CD4-positive, CD25-positive, alpha-beta regulatory T cell (primary cell): ENCODE measurements around the gene DMD. TPM values are rescaled to one million over a fixed set of nuclear protein-coding genes. Genes with fewer than 3 reads are reported as not detected.

ENCODE experiments used
- ATAC-seq, 2 donors: fragments of 150-1000 bp; cut with Tn5 transposase; one replicate each; pipeline ENCODE4 v1.10.0; 2021; ENCODE audit warnings: low read depth in 2 of 2, moderate number of reproducible peaks in 2 of 2, moderate library complexity in 1 of 2
- DNase-seq, 3 donors: peaks; one replicate each; pipeline versions ENCODE4 v3.0.0 to v3.0.0-alpha.2; 2012 to 2022; ENCODE audit warnings: mixed read lengths in 1 of 3
- H3K27ac ChIP-seq: one replicate; pipeline ENCODE4 v1.7.0; 2013; ENCODE audit warnings: mild to moderate bottlenecking, low read length; ENCODE audit not compliant: insufficient read depth, poor library complexity, severe bottlenecking
- H3K27me3 ChIP-seq: one replicate; pipeline ENCODE4 v1.7.0; 2013; ENCODE audit warnings: low read length; ENCODE audit not compliant: control insufficient read depth, insufficient read depth
- H3K36me3 ChIP-seq: one replicate; pipeline ENCODE4 v1.7.0; 2013; ENCODE audit warnings: mild to moderate bottlenecking, low read length, moderate library complexity; ENCODE audit not compliant: control insufficient read depth, insufficient read depth
- H3K4me1 ChIP-seq: 2 replicates; pipeline ENCODE4 v1.7.0; 2013; ENCODE audit warnings: mild to moderate bottlenecking, low read length; ENCODE audit not compliant: insufficient read depth, control insufficient read depth, poor library complexity, severe bottlenecking
- H3K4me3 ChIP-seq: one replicate; pipeline ENCODE4 v1.7.0; 2013; ENCODE audit warnings: low read depth, mild to moderate bottlenecking, low read length, moderate library complexity
- H3K9me3 ChIP-seq, 2 experiments: 1 replicate in 1 of 2; 2 replicates in 1 of 2; pipeline ENCODE4 v1.7.0; 2013; ENCODE audit warnings: low read length in 2 of 2, mild to moderate bottlenecking in 1 of 2, moderate library complexity in 1 of 2; ENCODE audit not compliant: control insufficient read depth in 2 of 2
- H3K27ac Mint-ChIP-seq, 3 donors: one replicate each; pipeline ENCODE4 v1.8.0; 2020 to 2022; ENCODE audit warnings: mild to moderate bottlenecking in 3 of 3, mixed read lengths in 3 of 3, moderate library complexity in 2 of 3
- H3K27me3 Mint-ChIP-seq: one replicate; pipeline ENCODE4 v1.8.0; 2022; ENCODE audit warnings: mild to moderate bottlenecking, mixed read lengths
- H3K36me3 Mint-ChIP-seq: one replicate; pipeline ENCODE4 v1.8.0; 2020; ENCODE audit warnings: mixed read lengths
- H3K4me1 Mint-ChIP-seq, 4 donors: one replicate each; pipeline ENCODE4 v1.8.0; 2020 to 2022; ENCODE audit warnings: mixed read lengths in 4 of 4, mild to moderate bottlenecking in 1 of 4
- H3K4me3 Mint-ChIP-seq, 4 donors: one replicate each; pipeline ENCODE4 v1.8.0; 2020 to 2022; ENCODE audit warnings: mild to moderate bottlenecking in 4 of 4, mixed read lengths in 4 of 4, moderate library complexity in 3 of 4
- H3K9me3 Mint-ChIP-seq, 7 donors: one replicate each; pipeline ENCODE4 v1.8.0; 2020 to 2022; ENCODE audit warnings: mixed read lengths in 7 of 7, mild to moderate bottlenecking in 3 of 7, moderate library complexity in 2 of 7
- polyA plus RNA-seq, 4 donors: library from polyadenylated mRNA; unstranded; fragments of 300-500 nt; fragmentation: Illumina TruSeq; gene quantifications; one replicate each; pipeline ENCODE4 v1.2.3, GENCODE V29; 2021
- total RNA-seq: library from RNA; stranded (reverse); gene quantifications from one replicate; pipeline ENCODE4 v1.2.3, GENCODE V29; 2022

Gene DMD
- total and polyA plus RNA-seq, 5 donors from 2014 or later = 0.20 to 2.8 (median 0.98) TPM

- H3K27ac ChIP-seq = no peak overlapping the region
- H3K36me3 Mint-ChIP-seq = no peaks in the 10 kb centered on the region
- no peaks in the 10 kb centered on the region for H3K4me1 ChIP-seq
- H3K4me3 Mint-ChIP-seq = no peak overlapping the region
- no peaks in the 10 kb centered on the region for H3K4me1 Mint-ChIP-seq
- no peak overlapping the region for H3K27ac Mint-ChIP-seq
- H3K36me3 ChIP-seq = no peaks in the 10 kb centered on the region
- H3K9me3 Mint-ChIP-seq = peaks cover 0 to 18% (median 4%) of the 10 kb centered on the region in 7 donors
- no peak overlapping the region for H3K4me3 ChIP-seq
- no peak for DNase-seq
- H3K27me3 Mint-ChIP-seq = no peaks in the 10 kb centered on the region
- H3K27me3 ChIP-seq = no peaks in the 10 kb centered on the region
- no peak for ATAC-seq
- no peaks in the 10 kb centered on the region for H3K9me3 ChIP-seq
Measured at GRCh38 chrX:32893751-32894150, 317.6 kb downstream of the DMD start.

- H3K4me1 ChIP-seq = no peaks in the 10 kb centered on the region
- H3K9me3 Mint-ChIP-seq = peaks cover 0 to 8% (median 0%) of the 10 kb centered on the region in 7 donors
- H3K27me3 Mint-ChIP-seq = peaks cover 4% of the 10 kb centered on the region
- no peak overlapping the region for H3K27ac Mint-ChIP-seq
- H3K4me3 ChIP-seq = no peak overlapping the region
- H3K36me3 Mint-ChIP-seq = no peaks in the 10 kb centered on the region
- H3K4me3 Mint-ChIP-seq = no peak overlapping the region
- no peaks in the 10 kb centered on the region for H3K4me1 Mint-ChIP-seq
- DNase-seq = no peak
- no peak for ATAC-seq
- no peak overlapping the region for H3K27ac ChIP-seq
- no peaks in the 10 kb centered on the region for H3K27me3 ChIP-seq
- no peaks in the 10 kb centered on the region for H3K9me3 ChIP-seq
- no peaks in the 10 kb centered on the region for H3K36me3 ChIP-seq
Measured at GRCh38 chrX:32877592-32877991, 333.8 kb downstream of the DMD start.

GRCh38 chrX:32874839-32875238 is 336.5 kb downstream of the DMD start:
- H3K27ac Mint-ChIP-seq = no peak overlapping the region
- H3K4me1 Mint-ChIP-seq = no peaks in the 10 kb centered on the region
- H3K4me1 ChIP-seq = no peaks in the 10 kb centered on the region
- peaks cover 0 to 11% (median 0%) of the 10 kb centered on the region in 7 donors for H3K9me3 Mint-ChIP-seq
- no peak overlapping the region for H3K4me3 Mint-ChIP-seq
- H3K36me3 ChIP-seq = no peaks in the 10 kb centered on the region
- no peaks in the 10 kb centered on the region for H3K36me3 Mint-ChIP-seq
- no peak overlapping the region for H3K27ac ChIP-seq
- H3K4me3 ChIP-seq = no peak overlapping the region
- ATAC-seq (no peak), DNase-seq (no peak)
- H3K27me3 Mint-ChIP-seq = peaks cover 4% of the 10 kb centered on the region
- no peaks in the 10 kb centered on the region for H3K27me3 ChIP-seq
- no peaks in the 10 kb centered on the region for H3K9me3 ChIP-seq

DNA sequence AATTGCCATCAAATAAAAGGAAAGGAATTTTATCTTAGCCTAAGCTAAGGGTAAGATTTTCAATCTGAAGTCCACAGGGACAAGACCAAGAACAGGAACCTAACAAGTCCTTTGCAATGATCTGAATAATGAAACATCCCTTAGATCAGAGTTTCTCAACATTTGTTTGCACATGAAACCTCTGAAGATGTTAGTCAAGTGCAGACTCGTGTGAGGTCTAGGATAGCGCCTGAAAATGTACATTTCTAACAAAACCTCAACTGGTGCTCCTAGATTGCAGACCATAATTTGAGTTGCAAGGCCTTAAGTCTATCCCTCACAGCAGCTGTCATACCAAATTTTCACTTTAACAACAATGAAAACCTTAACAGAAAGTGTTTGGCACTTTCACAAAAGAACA is 337.6 kb downstream of the DMD start:
- Histone ChIP-seq H3K27me3 (no peaks in the 10 kb centered on the region), H3K4me1 (no peaks in the 10 kb centered on the region), H3K9me3 (no peaks in the 10 kb centered on the region), H3K4me3 (no peak overlapping the region), H3K36me3 (no peaks in the 10 kb centered on the region), H3K27ac (no peak overlapping the region)
- H3K27ac Mint-ChIP-seq = no peak overlapping the region
- peaks cover 4% of the 10 kb centered on the region for H3K27me3 Mint-ChIP-seq
- H3K4me3 Mint-ChIP-seq = no peak overlapping the region
- DNase-seq (no peak), ATAC-seq (no peak)
- no peaks in the 10 kb centered on the region for H3K36me3 Mint-ChIP-seq
- H3K4me1 Mint-ChIP-seq = no peaks in the 10 kb centered on the region
- H3K9me3 Mint-ChIP-seq = peaks cover 0 to 11% (median 0%) of the 10 kb centered on the region in 7 donors

GRCh38 chrX:32871636-32872035 is 339.7 kb downstream of the DMD start:
- Mint-ChIP-seq H3K27me3 (peaks cover 4% of the 10 kb centered on the region), H3K4me1 (no peaks in the 10 kb centered on the region), H3K9me3 (peaks cover 0 to 10% (median 0%) of the 10 kb centered on the region in 7 donors), H3K4me3 (no peak overlapping the region), H3K36me3 (no peaks in the 10 kb centered on the region), H3K27ac (no peak overlapping the region)
- ATAC-seq (no peak), DNase-seq (no peak)
- Histone ChIP-seq H3K27me3 (no peaks in the 10 kb centered on the region), H3K4me1 (no peaks in the 10 kb centered on the region), H3K27ac (no peak overlapping the region), H3K4me3 (no peak overlapping the region), H3K9me3 (no peaks in the 10 kb centered on the region), H3K36me3 (no peaks in the 10 kb centered on the region)

DNA sequence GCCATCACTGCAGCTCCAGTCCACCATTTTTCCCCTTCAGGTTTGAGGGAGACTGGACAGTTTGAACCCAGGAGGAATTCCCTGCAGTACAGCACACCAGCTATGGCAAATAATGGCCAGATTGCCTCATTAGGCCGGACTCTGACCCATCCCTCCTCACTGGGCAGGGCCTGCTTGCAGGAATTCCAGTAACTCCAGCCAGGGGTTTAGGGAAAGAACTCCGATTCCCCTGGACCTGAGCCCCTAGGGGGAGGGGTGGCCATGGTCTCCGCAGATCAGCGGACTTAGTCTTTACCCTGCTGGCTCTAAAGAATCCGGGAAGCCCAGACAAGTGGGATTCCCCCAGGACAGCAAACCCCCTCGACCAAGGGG is 342.8 kb downstream of the DMD start:
- Mint-ChIP-seq H3K4me1 (no peaks in the 10 kb centered on the region), H3K4me3 (no peak overlapping the region), H3K9me3 (peaks cover 0 to 8% (median 0%) of the 10 kb centered on the region in 7 donors), H3K27ac (no peak overlapping the region), H3K27me3 (peaks cover 4% of the 10 kb centered on the region), H3K36me3 (no peaks in the 10 kb centered on the region)
- Histone ChIP-seq H3K36me3 (no peaks in the 10 kb centered on the region), H3K4me1 (no peaks in the 10 kb centered on the region), H3K27ac (no peak overlapping the region), H3K9me3 (no peaks in the 10 kb centered on the region), H3K27me3 (no peaks in the 10 kb centered on the region), H3K4me3 (no peak overlapping the region)
- ATAC-seq (no peak), DNase-seq (no peak)

GRCh38 chrX:32867781-32868523 is 343.4 kb downstream of the DMD start:
- no peaks in the 10 kb centered on the region for H3K36me3 ChIP-seq
- H3K27ac Mint-ChIP-seq = no peak overlapping the region
- H3K4me1 Mint-ChIP-seq = no peaks in the 10 kb centered on the region
- no peak overlapping the region for H3K27ac ChIP-seq
- no peaks in the 10 kb centered on the region for H3K27me3 Mint-ChIP-seq
- H3K9me3 Mint-ChIP-seq = peaks cover 0 to 8% (median 0%) of the 10 kb centered on the region in 7 donors
- H3K36me3 Mint-ChIP-seq = no peaks in the 10 kb centered on the region
- ATAC-seq (no peak), DNase-seq (no peak)
- H3K27me3 ChIP-seq = no peaks in the 10 kb centered on the region
- no peak overlapping the region for H3K4me3 Mint-ChIP-seq
- H3K4me3 ChIP-seq = no peak overlapping the region
- H3K9me3 ChIP-seq = no peaks in the 10 kb centered on the region
- H3K4me1 ChIP-seq = no peaks in the 10 kb centered on the region

DNA sequence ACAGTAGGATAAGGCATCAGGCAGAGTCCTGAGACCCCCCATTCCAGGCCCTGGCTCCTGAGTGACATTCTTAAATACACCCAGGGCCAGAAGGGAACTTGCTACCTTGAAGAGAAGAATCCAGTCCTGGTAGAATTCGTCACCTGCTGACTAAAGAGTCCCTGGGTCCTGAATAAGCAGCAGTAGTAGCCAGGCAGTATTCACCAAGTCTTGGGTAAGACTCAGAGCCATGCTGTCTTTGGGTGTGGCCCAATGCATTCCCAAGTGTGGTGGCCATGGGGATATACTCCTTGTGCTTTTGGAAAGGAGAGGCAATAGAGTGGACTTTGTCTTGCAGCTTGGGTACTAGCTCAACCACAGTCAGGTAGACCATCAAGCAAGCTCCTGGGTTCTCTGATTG is 359.1 kb downstream of the DMD start:
- Mint-ChIP-seq H3K36me3 (no peaks in the 10 kb centered on the region), H3K27me3 (no peaks in the 10 kb centered on the region), H3K4me1 (no peaks in the 10 kb centered on the region), H3K27ac (no peak overlapping the region), H3K4me3 (no peak overlapping the region), H3K9me3 (peaks cover 0 to 10% (median 2%) of the 10 kb centered on the region in 7 donors)
- DNase-seq (no peak), ATAC-seq (no peak)
- Histone ChIP-seq H3K27ac (no peak overlapping the region), H3K9me3 (peaks cover 0 to 7% of the 10 kb centered on the region in 2 experiments), H3K36me3 (no peaks in the 10 kb centered on the region), H3K4me1 (no peaks in the 10 kb centered on the region), H3K4me3 (no peak overlapping the region), H3K27me3 (no peaks in the 10 kb centered on the region)
